Keratinocyte (primary cell): ENCODE results near the gene GFOD1.

Source experiments
- CTCF ChIP-seq, 3 experiments: IDR thresholded peaks in 1 of 3; conservative IDR thresholded peaks in 1 of 3; optimal IDR thresholded peaks in 1 of 3; 2 replicates in 2 of 3; 3 replicates in 1 of 3; pipeline versions ENCODE3 to v1.5.1; 2011; ENCODE audit warnings: low read length in 3 of 3, mild to moderate bottlenecking in 3 of 3, moderate library complexity in 2 of 3, control low read depth in 1 of 3, inconsistent platforms in 1 of 3; ENCODE audit not compliant: insufficient read depth in 2 of 3; ENCODE audit errors: extremely low read depth in 1 of 3
- EZH2 ChIP-seq: IDR thresholded peaks from one replicate; pipeline ENCODE4 v1.6.1; 2012; ENCODE audit warnings: inconsistent platforms, mild to moderate bottlenecking, low read length, moderate library complexity

GRCh38 chr6:13485923-13486562 is 1.4 kb downstream of the GFOD1 start:
- TF ChIP-seq CTCF (optimal IDR thresholded peaks at IDR 0.05 in 1 of 3, IDR thresholded peaks at IDR 0.05 in 1 of 3, conservative IDR thresholded peaks at IDR 0.05 in 1 of 3; ENCODE audit: extremely low read depth in 1 of 3, insufficient read depth in 2 of 3, low read length in 3 of 3): no peak
- TF ChIP-seq EZH2: no peak
